Germinal center (tissue), 1 donor: ENCODE data around the gene RALGDS.
"Not testable (repeated sequence)": the region's sequence is repeated elsewhere in the genome, so short reads cannot be mapped to it uniquely, and the experiment has no call there.

Source experiments
- DNase-seq: peaks from one replicate; pipeline ENCODE4 v3.0.0; 2012; ENCODE audit warnings: mixed read lengths, low spot score

RALGDS gene

DNA sequence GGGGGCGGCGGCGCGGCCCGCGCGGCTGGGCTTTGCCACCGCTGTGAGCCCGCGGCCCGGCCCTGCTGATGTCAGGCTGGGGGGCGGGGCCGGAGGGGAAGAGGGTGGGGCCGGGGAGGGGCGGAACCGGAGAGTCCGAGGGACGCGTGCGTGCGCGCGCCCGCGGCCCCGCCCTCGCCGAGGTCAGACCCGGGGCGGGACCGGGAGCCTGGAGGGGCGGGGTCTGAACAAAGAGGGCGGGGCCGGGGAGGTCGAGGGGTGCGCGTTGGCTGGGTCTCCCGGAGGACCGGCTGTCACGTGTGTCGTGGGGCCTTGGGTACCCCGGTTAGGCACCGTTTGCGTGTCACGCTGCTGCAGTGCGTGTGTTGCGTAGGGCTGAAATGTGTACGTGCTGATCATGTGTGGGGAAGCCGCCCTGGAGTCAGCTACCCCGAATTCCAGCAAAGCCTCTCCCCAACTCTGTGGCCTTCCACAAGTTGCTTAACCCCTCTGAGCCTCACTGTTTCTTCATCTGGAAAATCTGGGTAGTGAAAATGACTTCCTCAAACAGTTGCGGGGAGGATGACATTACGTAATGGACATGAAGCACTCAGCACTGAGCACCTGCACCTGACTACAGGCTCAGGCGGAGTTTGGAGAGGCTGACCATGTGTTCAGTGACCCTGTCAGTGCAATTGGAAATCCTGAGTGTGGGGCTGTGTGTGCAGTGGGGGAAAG lies at the start of gene RALGDS:
Gene RALGDS, minus strand, starts transcription at position 43 of the 717 bp plus-strand sequence. CDS start 86 bp downstream, outside the sequence.
- DNase-seq = peak; percentile 97

DNA sequence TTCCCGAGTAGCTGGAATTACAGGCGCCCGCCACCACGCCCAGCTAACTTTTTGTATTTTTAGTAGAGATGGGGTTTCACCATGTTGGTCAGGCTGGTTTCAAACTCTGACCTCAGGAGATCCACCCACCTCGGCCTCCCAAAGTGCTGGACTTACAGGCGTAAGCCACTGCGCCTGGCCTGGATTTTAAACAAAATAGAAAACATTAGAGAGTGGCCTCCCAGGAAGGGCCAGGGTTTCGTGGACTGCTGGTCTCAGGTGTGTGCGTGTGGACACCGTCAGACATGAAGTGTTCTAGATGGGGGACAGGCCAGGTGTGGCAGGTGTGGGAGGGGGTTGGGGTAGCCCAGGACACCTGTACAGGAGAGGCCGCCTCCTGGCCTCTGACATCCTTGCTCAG lies 49.7 kb upstream of the RALGDS start:
- DNase-seq = no peak

DNA sequence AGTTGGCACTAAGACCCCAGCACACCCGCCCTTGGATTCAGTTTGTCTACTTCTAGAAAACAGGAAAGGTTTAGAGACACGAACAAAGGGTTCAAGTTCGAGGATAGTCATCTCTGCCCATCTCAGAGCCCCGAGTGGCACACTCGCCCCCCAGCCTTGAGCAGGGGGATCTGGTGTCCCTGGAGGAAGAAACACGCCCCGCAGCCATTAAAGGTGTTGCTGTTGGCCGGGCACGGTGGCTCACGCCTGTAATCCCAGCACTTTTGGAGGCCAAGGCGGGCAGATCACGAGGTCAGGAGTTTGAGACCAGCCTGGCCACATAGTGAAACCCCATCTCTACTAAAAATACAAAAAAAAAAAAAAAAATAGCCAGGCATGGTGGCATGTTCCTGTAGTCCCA lies 48.6 kb upstream of the RALGDS start:
- DNase-seq = not testable (repeated sequence)

DNA sequence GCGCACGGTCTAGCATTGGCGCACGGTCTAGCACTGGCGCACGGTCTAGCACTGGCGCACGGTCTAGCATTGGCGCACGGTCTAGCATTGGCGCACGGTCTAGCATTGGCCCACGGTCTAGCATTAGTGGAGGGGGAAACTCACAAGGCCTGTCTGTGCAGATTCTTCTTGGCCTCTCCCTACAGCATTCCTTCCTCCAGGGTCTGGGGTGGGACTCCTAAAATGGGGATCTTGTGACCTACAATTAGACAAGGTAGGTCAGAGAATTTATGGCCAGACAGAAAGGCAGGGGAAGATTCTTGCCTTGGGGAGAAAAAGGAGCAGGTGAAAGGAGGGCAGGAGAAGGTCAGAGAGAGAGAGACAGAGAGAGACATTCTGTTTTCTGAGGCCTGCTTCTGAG lies 48.1 kb upstream of the RALGDS start:
- DNase-seq = no peak

DNA sequence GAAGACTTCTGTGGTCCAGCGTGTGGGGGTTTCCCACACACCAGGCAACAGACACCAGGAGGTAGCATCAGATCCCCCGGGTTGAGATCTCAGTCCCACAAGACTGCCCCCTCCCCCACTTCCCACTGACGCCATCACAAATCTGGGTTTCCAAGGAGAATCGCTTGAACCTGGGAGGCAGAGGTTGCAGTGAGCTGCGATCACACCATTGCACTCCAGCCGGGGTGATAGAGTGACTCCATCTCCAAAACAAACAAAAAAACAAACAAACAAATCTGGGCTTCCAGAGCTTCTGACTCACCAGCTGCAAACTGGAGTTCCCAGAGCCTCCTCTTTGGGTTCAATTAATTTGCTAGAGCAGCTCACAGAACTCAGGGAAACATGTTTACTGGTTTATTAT lies 47.4 kb upstream of the RALGDS start:
- no peak for DNase-seq

DNA sequence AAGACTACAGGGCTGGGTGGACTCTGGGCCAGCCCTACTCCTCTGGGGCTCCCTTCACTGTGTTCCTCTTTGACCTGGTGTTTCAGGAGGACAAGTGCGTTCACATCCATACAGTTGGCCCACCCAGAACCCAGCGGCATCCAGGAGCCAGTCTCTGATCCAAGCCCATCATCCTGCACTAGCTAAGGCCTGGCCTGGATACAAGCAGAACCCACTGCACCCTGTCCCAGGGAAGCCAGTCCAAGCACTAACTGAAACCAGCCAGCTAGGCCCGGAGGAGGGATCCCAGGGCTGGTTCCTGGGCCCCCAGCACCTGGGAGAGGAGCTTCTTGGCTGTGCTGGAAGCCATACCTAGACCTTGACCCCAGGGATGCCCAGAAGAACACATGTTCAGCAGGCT lies 46.7 kb upstream of the RALGDS start:
- DNase-seq = no peak

DNA sequence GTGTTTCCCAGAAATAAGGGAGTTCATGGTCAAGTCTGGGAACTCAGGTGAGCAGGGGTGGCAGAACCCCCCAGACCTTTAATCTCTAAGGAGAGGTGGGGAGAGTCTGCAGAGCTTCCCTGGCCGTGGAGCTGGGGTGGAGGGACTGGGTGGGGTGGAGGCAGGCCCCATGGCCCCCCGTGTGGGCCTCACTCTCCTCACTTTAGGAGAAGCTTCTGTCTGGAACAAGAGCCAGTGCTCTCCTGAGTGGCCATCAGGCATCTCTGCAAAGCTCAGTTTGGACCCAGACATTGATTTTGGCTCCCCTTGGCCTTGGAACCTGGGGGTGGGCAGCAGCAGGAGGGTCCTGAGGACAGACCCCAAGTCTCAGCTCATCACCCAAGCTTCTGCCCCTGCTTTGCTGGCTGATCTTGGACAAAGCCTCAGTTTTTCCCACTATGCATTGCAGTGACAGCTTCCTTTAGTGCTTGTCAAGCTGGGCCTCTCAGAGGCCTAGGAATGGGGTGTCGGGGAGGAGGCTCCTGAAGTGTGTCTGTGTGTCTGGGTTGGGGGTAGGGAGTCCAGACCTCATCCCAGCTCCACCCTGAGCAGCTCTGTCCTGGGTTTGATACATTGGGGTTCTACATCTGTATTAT lies 46.2 kb upstream of the RALGDS start:
- no peak for DNase-seq

DNA sequence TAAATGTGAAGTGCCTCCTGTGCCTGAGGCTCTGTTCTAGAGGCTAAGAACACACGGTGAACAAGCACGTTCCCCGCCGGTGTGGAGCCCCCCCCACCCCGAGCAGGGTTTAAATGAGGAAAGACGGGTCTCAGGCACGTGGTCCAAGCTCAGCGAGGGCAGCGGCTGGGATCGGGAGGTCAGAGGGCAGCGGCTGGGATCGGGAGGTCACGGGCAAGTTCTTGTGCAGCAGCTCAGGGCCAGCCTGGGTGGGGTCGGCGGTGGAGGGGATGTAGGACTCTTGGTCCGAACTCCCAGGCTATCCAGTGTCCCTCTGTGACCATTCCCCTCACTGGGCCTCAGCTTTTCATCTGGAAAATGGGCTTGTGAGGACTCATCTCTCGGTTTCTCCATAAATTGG lies 45.4 kb upstream of the RALGDS start:
- no peak for DNase-seq

DNA sequence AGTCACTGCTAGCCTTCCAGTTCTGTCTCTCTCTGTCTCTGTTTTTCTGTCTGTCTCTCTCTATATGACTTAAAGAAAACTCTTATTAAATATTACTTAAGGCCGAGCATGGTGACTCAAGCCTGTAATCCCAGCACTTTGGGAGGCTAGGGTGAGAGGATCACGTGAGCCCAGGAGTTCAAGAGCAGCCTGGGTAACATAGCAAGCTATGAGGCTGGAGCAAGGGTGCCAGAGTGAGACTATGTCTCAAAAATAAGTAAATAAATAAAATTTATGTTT lies 44.4 kb upstream of the RALGDS start:
- DNase-seq = no peak

DNA sequence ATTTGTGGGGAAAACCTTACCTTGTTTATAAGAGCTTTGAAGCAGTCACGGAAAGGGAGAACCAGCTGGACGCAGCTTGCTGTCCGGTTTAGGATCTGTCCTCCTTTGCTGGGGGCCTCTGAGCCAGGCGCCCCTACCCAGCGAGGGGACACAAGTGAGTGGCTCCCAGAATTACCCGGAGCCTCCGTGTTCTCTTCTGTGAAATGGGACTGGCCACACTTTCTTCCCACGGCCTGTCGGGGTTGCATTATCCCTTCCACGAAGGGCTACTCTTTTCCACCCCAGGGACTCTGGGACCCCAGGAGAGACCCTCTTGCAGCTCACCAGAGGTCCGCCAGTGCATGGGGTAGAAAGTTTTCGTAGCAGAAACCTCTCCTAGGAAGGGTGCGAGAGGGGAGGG lies 43.2 kb upstream of the RALGDS start:
- no peak for DNase-seq

DNA sequence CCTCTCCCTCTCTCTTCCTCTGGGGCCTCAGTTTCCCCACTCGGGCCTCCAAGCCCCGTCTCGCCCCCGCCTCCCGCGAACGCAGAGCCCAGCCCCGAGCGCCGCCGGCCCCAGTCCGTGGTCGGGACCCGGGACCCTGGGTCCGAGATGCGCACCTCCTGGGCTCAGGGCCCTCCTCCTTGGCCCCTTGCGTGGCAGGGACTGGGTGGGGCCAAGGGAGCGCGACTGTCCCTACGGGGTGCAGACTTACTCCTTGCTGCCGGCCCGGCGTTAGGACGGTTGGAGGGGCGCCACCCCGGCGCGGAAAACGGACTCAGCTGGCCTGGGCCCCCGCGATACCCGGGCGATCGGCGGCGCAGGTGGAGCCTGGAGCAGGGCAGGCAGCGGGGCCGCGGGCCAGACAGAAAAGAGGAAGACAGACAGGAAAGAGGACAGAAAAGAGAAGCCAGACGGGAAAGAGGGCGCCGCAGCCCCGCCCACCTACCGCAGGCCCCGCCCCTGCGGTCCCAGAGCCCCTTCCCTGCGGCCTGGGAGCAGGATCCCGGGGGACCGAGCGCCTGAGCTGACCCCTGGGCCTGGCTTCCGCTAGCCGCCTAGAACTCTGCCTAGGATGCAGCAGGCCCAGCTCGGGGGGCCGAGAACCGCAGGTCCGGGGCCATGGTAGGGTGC lies 42.6 kb upstream of the RALGDS start, which contains the start of gene GBGT1:
Gene GBGT1, minus strand, starts transcription at position 411 of the 669 bp plus-strand sequence. CDS start 1,502 bp downstream, outside the sequence.
- DNase-seq = peak; percentile 84

DNA sequence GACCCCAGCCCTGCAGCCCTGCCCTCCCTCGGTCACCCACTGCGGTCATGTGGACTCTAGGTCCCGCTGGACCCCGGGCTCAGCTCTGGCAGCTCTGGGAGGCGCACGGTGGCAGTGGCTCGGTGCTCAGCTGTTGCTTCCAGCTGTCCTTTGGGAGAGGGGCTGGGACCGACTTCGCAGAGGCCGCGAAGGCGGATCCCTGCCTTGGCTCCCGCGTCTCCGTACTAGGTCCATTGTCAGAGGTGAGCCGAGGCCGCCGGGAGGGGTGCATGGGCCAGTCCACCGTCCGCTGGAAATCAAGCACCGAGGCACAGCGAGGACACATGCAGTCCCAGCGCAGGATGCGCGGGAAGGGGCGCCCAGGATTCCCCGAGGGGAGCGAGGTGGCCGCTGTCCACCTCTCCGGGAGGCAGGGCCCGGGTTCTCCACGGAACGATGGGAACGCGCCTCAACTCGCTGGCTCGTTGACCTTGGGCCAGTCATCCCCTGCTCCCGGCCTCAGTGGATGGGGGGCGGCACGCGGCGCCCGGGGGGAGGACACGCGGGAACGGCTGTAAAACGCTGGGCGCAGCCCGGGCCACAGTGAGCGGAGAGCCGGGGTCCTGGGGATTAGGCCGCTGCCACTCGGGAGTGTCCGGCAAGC lies 41.9 kb upstream of the RALGDS start:
- DNase-seq = no peak

DNA sequence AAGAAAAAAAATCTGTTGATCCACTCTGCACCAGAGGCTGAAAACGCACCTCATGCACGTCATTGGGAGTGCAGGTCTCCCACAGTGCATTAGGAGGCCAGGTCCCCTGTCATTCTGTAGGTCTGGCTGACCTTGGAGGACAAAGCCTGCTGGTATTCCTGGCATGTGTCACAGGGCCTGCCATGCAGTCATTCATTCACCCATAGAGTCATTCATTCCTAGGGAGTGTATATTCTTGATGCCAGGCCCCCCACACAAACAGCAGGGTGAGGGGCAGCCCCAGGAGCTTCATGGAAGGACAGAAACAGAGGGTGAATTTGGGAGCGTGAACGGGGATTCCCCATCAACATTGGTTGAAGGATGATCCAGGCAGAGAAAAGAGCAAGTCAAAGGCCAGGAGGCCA lies 40.5 kb upstream of the RALGDS start:
- DNase-seq = no peak

DNA sequence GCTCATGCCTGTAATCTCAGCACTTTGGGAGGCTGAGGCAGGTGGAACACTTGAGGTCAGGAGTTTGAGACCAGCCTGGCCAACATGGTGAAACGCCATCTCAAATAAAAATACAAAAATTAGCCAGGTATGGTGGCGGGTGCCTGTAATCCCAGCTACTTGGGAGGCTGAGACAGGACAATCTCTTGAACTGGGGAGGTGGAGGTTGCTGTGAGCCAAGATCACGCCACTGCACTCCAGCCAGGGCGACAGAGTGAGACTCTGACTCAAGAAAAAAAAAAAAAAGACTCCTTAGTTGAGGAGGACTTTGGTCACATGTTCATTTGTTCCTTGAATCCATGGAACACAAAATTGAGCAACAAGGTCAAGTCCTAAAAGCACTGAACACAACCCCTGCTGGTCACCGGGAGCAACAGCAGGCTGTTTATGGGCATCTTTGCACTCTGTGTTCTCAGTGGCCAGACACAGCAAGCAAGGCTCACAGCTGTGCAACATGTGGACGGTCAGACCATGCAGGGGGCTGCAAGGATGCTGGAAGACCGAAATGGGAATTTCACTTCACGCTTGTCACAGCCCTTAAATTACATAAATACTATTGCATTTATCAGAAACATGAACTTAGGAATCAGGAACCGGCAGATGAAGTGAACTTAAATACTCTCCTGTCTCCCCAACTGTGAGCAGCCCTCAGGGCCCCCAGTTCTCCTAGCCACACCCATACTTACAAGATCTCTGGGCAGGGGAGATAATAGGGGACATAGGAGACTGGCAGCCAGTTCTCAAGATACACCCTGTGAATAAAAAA lies 39.9 kb upstream of the RALGDS start:
- peak; percentile 76 for DNase-seq

DNA sequence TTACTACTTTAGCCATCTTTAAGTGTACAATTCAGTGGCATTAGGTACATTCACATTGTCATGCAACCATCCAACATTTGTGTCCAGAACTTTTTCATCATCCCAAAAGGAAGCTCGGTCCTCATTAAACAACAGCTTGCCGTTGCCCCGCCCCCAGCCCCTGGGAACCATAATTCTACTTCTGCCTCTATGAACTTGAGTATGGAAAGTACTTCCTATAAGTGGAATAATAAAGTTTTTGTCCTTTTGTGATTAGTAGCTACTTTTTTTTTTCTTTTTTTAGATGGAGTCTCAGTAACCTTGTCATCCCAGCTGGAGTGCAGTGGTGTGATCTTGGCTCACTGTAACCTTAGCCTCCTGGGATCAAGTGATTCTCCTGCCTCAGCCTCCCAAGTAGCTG lies 37.7 kb upstream of the RALGDS start:
- no peak for DNase-seq

DNA sequence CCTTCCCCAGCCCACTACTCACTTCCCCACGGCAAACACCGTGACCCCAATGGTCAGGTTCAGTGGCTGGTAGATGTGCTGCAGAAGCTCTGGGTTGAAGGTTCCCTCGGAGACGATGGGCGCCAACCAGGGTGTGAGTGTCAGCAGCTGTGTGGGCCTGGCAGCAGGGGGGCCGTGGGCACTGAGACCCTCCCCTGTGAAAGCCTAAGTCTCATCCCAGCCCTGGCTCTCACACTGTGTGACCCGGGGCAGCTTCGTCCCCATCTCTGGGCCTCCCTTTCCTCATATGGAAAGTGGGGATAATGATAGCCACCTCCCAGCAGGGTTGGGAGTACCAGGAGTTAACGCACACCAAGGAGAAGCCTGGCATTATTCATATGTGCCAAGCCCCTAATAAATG lies 34.1 kb upstream of the RALGDS start:
- no peak for DNase-seq

DNA sequence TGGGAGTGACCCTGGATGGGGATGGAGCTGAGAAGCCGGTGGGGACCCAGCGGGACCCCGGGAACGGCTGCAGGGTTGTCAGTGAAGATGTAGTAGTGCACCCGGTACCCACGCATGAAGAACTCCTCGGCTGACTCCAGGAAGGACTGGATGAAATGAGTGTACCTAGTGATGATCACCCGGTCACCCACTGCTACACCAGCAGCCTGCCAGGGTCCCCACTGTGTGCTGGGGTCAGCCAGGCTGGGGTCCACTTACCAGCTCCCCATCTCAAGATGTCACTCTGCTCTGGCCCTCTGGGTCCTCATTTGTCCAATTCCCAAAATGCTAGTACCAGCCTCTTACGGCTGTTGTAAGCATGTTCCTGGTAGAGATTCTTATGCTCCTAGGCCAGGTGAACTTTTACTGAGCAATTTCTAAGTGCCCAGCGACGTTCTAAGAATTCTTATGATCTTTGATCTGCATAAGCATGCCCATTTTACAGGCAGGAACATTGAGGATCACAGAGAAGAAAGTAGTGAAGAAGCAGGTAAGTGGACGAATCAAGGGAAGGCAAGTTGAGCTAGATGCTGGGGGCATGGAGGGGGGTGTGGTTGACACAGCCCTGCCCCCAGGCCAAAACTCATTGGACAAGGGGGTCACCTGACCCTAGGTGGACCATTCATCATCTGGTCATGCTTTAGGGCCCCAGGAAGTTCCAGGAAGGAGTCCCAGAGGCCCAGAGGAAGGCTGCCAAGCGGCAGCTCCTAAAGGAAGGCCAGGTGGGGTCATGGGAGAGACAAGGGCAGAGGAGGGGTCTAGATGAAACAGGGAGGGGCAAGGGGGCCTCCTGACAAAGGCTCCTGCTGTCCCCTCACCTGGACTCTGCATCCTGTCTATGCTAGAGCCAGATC lies 33.3 kb upstream of the RALGDS start:
- no peak for DNase-seq

DNA sequence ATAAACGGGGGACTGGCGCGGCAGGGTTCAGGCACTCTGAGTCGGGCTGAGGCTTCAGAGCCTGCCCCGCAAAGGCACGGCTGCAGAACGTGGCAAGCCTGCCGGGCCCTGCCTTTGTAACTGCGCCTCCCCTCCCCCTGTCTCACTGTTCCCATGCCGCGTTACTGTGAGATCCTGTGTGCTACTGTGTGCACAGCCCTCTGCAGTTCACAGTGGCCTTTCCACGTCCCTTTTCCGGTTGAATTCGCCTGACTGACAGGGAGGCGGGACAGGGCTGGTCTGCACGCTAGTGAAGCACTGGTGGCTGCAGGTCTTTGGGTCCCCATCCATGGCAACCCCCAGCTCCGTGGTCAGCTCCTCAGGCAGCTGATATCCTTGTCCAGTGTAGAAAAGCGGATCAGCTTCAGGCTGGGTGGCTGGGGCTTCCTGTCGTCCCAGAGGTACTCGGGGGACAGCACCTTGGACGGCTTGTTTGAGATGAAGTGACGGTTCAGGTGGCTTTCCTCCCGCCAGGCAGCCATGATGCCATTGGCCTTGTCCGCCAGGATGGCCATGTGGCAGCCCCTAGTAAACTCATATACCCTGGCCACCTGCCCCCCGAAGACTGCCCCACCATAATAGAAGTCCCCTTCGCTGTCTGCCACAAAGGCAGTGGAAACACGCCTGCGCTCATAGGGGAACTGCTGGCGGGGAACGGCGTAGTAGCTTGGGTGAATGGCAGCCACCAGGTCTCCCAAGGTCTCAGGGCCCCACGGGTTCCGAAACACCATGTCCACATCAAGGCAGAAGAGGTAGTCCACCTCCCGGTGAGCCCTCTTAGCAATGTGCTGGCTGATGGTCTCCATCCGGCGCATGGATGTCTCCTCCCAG lies 32.4 kb upstream of the RALGDS start:
- no peak for DNase-seq

DNA sequence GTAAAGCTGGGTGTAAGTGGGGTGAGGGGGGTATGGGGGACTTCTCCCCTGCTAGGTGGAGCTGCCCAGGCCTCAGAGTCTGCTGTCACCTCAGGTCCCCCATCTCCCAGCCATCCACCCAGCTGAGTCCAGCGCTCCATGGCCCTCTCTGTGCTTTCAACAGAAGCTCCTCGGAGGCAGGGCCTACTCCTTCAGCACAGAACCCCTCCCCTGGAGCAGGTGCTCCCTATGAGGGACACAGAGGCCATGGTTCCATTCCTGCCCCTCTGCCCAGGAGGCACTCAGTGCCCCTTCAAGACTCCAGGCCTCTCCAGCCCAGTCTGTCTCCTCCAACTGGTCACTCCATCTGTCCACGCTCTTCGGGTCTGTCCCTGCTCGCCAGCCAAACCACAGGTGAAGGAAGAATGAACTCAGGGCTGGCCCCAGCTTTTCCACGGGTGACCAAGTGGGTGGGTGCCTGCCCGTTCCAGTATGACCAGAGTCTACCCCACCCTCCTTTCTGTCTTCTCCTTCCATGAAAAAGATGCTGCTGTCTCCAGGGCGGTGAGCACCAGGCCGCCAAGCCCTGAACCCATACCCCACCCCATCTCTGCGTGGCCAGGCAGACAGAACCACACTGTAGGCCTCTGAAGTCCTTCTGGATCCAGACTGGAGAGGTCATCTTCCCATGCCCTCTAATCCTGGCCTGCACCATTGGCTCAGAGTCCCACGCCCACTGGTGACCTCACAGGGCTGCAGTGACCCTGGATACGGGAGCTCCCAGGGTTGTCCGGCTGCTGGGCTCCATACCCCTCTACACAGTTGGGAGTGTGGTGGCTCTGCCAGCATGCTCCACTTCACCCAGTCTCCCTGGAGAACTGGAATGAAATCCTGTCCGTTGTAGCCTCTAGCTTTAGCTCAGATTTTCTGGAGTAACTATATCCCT lies 30.8 kb upstream of the RALGDS start:
- DNase-seq = no peak
